Left cardiac atrium (tissue), 4 donors: ENCODE results near the gene KCNJ16. TPM values are rescaled to one million over a fixed set of nuclear protein-coding genes. Genes with fewer than 3 reads are reported as not detected.
A peak's percentile ranks its signal among the peaks of the same experiment; 100 is the strongest.

Experiments
- ATAC-seq, 2 donors: fragments of 200-7000 bp; cut with Tn5 transposase; one replicate each; pipeline ENCODE4 v1.9.1; 2020; ENCODE audit warnings: mild to moderate bottlenecking in 2 of 2, moderate library complexity in 2 of 2
- DNase-seq: peaks from one replicate; pipeline ENCODE4 v3.0.0-alpha.2; 2020
- intact Hi-C, 2 donors: fragments of 100-400 bp; cut with DNase I; formaldehyde crosslinking; loops; one replicate each; pipeline versions ENCODE4 v1.14.1 to v1.15.1; 2022 to 2023
- total RNA-seq, 2 donors: library from RNA; stranded (reverse); fragmentation: NEBNext Ultra II Directional; extraction: Animal tissue kit (Norgen Biotek cat#: 25700); gene quantifications; one replicate each; pipeline ENCODE4 v1.2.1, GENCODE V29; 2021
- donor health status: DM: no; HTN: yes; CAD: no.
- donor health status: DM: no; HTN: yes; CAD: no; lungs with severe emphysema.
- donor health status: DM: yes; HTN: yes; CAD: no.
- donor health status: Dilated cardiomyopathy.

Gene KCNJ16
- total RNA-seq, 2 donors from 2014 or later: not detected

DNA sequence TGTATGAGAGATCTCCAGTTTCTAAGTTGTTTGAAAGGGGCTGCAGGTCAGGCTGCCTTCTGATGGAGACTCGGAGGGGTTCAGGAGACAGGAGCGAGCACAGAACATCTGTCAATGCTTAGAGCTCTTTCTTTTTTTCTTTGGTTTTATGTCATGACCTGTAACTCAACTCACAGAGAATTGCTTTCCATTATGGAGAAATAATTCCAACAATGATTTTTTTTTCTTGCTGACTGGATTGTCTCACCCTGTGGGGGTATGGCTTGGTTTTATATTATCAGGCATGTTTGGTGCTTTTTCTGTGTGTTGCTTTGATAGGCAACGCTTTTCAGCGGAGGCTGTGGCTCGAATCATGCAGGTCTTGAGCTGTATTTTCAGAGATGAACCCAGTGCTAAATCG lies 83.6 kb downstream of the KCNJ16 start:
- intact Hi-C loops: no loop called here
- ATAC-seq: no peak
- DNase-seq: no peak

DNA sequence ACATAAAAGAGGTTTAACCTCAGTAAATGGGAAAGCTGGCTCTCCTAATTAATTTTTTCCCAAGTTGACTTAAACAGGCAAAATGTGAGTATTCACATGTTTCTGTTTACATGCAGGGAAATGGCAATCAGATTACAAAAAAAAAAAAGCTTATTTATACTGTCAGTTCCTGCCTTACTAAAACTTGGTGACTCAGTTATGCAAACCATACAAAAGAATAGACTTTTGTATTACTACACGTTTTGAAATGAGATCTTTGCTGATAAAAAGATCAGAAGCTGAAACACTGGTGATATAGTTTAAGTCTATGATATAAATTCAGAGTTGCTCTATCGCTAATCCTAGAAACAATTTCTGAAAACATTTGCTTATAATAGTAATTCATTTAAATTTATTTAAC lies 85.0 kb downstream of the KCNJ16 start:
- ATAC-seq: no peak
- intact Hi-C loops: loop anchor here in 1 of 2 donors (10.0 kb wide), 1 partner anchor 395 kb away; no protein-coding TSS in a partner anchor
- no peak for DNase-seq

DNA sequence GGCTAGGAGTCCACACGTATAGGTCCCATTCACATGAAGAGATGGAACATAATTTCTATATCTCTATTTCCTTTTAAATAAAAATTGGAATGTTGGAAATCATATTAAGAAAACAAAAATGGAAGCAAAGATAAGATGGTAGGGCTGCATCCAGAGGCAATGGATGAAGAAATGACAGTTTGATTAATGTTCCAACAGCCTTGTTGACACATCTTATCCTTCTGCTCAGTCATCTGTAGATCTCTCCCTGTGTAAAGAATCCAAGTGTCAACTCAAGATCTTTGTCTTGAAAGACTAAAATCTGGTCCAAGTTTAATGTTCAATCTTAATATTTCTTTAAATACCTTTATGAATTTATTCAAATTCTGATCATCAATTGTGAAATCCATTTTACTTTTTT lies 86.5 kb downstream of the KCNJ16 start:
- ATAC-seq: no peak
- no peak for DNase-seq
- intact Hi-C loops: loop anchor here in 1 of 2 donors (10.0 kb wide), 1 partner anchor 393 kb away; no protein-coding TSS in a partner anchor

DNA sequence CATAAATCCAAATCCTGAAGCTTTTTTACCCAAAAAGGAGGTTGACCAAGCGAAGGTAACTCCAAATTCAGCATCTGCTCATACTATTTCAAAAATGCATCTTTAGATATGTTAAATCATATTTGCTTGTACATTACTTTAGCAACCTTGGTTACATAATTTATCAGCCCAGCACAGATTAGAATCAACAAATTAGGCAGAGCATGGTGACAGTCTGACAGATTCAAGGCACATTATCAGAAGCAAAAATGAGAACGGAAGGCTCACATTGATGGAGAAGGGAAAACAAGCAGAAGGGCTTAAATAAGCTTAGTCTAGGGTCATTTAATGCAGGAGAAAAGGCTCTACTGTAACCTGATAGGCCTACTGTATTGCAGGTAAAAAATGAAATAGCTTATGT lies 90.4 kb downstream of the KCNJ16 start:
- ATAC-seq: no peak
- no peak for DNase-seq
- intact Hi-C loops: loop anchor here (5.0 to 10.0 kb wide), 2 partner anchors 387 to 389 kb away; no protein-coding TSS in a partner anchor

DNA sequence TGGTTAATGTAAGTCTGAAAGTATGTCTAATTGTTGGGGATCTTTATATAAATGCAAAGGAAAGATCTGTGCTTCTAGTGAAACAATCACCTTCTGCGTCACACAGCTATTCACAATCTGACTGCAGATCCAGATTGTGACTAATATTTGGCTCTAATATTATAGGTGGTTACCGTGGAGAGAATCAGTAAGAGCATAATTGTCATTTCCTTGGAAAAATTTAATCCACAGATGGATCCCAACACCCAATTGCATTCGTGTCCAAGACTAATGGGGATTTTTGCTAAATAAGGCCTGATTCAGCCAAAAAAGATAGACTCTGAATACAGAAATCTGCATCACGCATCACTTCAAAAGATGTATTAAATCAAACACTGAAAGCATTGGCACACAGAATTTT lies 91.6 kb downstream of the KCNJ16 start:
- ATAC-seq (no peak), DNase-seq (no peak)
- intact Hi-C loops: loop anchor here (5.0 to 10.0 kb wide), 2 partner anchors 386 to 388 kb away; no protein-coding TSS in a partner anchor

DNA sequence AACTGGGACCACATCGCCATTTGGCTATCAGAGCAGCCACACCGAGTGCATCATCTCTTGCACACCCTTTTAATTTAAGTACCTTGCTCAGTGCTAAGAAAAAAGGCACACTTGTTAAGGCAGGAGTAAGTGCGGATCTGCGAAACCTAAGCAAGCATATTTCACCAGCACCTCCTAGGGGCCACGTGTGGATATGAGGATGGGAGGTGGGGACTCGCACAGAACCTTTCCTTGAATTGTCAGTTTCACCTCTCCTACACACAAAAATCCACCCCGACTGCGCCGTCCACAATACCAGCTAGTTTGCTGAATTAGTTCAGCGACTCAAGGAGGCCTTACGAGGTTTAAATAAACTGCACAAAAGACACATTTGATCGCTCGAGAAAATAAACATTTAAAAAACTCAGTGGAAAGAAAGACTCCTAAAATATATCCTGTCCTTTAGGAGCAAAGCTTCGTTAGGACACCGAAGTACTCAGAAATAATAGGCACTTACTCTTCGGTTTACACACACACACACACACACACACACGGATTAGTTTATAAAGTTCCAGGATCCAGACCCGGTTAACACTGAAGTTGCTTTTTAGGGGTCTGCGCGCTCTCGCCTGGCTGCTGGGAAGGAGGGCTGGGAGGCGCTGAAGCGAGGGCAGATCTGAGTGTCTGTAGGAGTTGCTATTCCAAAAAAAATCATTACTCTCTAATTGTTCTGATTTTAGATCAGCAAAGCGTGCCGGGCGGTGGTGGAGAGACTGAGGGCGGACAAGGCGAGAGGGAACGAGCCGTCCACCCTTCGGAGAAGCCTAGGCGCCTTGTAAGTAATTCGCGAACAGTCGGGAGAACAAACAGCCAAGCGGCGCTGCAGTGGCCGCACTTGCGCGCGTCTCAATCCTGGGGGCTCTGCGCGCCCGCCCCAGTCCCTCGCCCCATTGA lies 93.3 kb downstream of the KCNJ16 start:
- intact Hi-C loops: loop anchor here (5.0 to 10.0 kb wide), 2 partner anchors 384 to 386 kb away; no protein-coding TSS in a partner anchor
- peak; percentile 58 for DNase-seq

DNA sequence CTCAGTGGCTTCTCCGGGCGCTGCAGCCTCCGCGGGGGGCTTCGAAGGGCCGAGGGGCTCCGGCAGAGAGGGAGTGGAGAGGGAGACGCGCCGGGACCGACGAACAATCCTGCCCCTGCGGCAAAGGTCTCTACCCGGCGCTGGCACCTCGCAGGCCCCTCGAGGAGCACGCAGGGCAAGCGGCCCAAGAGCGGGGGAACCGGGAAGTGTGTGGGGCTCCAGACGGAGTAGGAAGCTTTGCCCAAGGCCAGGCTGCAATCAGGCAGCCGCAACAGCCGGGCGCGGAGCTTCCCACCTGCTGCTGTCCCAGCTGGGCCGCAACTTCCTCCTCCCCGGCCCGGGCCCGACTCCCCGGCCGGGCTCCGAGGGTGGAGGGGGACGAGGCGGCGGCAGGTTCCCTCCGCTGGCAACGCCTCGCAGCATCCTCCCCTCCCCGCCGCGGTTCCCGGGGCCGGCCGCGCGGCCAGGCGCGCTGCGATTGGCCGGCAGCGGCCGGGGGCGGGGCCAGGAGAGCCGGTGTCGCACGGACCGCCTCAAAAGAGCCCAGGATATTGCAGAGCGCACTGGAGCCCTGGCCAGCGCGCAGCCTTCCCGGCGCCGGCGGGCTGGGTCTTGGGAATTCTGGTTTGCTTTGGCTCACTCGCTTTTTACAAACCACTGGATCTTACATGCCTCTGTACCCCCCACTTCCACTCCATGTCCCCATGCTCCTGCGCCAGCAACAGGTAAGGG lies 94.1 kb downstream of the KCNJ16 start, which contains the start of gene KCNJ2:
TSS of gene KCNJ2 (plus strand) at position 556 of the 732 bp plus-strand sequence. CDS start 5,508 bp downstream, outside the sequence.
- intact Hi-C loops: loop anchor here (5.0 to 10.0 kb wide), 2 partner anchors 383 to 386 kb away; no protein-coding TSS in a partner anchor
- DNase-seq: peak; percentile 90
- ATAC-seq: peak; percentile 95 to 99

More for the DNA sequence above, 93.3 kb downstream of the KCNJ16 start:
- ATAC-seq: peak; percentile 34 to 64

DNA sequence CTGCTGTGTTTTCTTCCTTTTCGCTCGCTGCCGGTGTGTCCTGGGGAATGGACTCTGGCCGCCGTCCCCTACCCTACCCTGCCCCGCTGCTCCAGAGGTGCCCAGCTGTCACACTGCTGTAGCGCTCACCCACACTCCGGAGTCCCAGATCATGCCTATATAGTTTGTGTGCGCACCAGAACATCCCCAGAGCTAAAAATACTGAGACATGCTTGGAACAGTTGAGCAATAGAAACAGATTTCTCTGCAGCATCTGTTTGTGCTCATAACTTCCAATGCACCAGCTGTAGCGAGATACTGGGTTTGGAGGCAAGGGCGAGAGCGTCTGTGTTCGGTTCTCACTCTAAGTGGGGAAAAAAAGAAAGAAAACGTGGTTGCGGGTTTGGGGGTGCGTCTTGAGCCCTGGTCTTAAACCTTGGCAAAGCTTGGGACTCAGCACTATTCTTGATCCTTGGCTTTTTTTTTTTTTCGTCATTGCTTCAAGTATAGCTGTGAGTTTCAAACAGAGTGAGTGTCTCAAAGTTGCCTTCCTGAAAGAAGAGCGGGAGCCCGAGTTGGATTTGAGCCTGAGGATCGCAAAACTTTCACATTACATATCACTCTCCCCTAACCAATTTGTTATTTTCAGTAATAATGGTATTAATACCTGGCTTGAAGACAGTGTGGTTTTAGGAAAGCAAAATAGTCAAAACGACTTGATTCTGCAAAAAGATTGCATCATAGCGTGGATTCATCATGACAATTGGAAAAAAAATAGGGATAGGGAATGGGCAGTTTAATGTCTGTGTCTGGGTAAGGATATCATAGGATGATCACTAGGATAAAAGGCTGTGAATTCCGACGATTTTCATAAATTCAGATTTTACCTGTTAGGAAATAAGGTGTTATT lies 94.9 kb downstream of the KCNJ16 start:
- DNase-seq: peak; percentile 21
- intact Hi-C loops: loop anchor here (5.0 to 10.0 kb wide), 3 partner anchors 142 to 385 kb away; no protein-coding TSS in a partner anchor
- peak; percentile 24 to 40 for ATAC-seq

DNA sequence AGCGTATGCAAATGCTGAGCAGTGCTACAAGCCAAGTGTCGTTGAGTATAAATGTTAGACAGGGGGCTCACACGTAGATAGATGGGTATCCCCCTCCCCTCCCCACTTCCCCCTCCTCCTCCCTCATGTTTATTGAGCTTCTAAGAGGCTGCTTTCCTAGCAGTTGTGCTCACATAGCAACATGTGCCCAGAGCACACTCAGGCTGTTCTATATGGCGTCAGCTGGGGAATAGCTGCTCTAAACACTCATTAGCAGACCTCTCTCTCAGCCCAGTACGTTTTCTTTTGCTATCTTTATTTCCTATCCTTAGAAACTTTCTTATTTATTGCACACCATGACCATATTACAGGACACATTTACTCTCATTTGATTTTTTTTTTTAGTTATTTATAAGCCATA lies 96.1 kb downstream of the KCNJ16 start:
- ATAC-seq (no peak), DNase-seq (no peak)
- intact Hi-C loops: loop anchor here in 1 of 2 donors (5.0 kb wide), 1 partner anchor 141 kb away; no protein-coding TSS in a partner anchor

DNA sequence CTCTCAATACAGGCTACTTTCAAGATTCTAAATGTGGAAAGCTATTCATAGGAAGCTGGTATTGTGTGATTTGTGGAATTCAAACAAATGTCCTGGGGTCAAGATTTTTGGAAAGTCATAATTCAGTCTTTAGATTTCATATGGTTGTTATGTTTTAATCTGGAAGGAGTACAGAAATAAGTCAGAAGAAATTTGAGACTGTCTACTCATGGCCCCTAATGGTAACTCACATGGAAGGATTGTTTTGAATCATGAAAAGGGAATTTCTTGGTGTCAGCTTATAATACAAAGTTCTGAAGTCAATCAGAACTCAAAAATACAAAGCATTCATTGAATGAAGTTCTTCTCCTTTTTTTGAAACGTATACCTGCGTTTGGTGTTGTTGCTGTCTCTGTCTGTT lies 97.4 kb downstream of the KCNJ16 start:
- no peak for ATAC-seq
- intact Hi-C loops: loop anchor here in 1 of 2 donors (5.0 kb wide), 1 partner anchor 140 kb away; no protein-coding TSS in a partner anchor
- no peak for DNase-seq

DNA sequence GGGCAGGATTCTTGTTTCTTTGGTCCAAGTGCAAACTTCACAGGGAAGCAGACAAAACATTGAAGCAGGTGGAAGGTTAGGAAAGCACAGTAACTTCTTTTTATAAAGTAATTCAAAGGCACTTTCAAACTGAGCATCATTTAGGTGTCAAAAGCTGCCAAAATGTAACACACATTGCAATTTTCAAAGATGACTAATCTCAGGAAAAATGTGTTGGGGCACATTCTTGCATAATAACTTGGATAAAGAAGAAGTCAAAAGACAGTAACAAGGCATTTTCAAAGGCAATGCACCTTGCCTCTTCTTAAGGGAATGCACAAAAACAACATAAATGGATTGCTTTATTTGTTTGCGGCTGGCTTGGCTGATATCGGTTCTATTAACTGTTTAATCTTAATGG lies 97.9 kb downstream of the KCNJ16 start:
- DNase-seq (no peak), ATAC-seq (no peak)
- intact Hi-C loops: loop anchor here in 1 of 2 donors (5.0 kb wide), 1 partner anchor 139 kb away; no protein-coding TSS in a partner anchor

DNA sequence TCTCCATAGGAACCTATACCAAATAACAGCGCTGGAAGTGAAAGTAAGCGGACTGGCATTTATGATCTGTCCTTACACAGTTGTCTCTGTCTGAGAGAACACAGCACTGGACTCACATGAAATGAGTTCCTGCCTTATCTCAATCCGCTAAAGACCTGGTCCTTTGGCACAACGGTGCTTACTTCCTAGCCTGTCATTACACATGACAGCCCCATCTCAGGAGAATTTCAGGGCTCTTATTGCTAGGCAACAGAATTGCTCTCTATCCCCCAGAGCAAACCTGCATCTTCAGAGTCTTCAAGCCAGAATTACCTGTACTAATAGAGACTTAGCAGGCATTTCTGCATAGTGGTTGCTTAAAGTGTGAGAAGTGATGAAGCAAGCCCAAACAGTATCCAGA lies 98.7 kb downstream of the KCNJ16 start:
- DNase-seq (no peak), ATAC-seq (no peak)
- intact Hi-C loops: loop anchor here in 1 of 2 donors (5.0 kb wide), 1 partner anchor 139 kb away; no protein-coding TSS in a partner anchor

DNA sequence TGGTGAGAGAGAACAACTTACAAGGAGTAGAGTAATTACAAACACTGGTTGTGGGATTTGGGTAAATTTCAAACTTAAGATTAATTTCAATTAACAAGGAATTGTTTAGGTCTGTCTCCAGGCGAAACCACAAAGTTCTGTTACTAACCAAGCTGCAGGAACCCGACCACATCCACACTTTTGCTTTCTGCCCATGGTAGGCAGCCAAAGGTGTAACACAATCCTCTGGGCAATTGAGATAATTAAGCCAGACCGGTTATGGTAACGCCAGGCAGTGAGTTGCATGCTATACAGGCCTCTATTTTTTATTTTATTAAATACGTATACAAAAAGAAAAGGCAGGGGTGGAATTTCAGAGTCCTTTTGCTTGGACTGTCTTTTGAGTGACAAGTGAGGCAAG lies 106.4 kb downstream of the KCNJ16 start:
- intact Hi-C loops: no loop called here
- DNase-seq (no peak), ATAC-seq (no peak)

DNA sequence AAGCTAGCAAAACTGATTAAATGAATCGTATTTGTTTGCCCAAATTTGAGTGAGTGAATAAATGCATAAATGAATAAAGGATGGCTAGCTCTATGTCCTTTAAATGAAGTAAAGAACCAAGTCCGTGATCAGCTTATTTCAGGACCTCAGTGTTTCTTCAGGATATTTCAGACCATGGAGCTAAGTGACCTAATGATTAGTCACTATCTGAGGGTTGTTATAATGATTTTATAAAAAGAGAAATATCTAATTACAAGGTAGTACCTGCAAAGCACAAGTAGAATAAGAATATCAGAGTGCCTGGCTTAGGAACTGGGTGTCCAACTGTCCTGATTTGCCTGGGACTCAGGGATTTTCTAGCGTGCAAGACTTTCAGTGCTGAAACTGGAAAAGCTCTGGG lies 106.8 kb downstream of the KCNJ16 start:
- intact Hi-C loops: no loop called here
- ATAC-seq: no peak

DNA sequence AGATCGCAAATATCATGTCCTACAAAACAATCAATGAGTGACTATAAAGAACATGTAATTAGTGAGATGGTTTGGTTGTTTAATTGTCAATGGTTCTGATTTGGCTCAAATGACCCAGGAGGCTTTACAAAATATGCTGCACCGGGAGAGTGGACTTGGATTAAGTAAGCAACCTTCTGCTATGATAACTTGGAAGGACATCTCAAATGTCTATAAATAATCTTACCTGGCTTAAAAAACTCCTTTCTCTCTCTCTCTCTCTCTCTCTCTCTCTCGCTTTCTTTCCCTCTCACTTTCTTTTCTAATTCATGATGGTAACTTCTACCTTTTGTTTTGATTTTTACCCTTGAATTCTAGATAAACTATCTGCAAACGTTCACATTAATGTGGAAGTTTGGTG lies 108.5 kb downstream of the KCNJ16 start:
- ATAC-seq (no peak), DNase-seq (no peak)
- intact Hi-C loops: no loop called here

More for the DNA sequence above, 106.8 kb downstream of the KCNJ16 start:
- no peak for DNase-seq

DNA sequence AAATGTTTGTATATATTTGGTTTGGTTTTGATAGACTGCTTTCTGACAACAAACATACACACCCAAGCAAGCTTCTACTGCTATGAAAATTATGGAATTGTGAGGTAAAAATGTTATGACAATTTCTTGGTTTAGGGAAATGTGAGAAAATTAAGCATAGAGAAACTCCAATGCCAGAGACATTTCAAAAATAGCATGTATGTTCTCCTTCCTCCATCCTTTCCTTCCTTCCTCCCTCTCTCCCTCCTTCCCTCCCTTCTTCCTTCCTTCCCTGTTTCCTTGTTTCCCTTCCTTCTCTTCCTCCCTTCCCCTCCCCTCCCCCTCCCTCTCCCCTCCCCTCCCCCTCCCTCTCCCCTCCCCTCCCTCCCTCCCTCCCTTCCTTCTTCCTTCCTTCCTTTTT lies 109.2 kb downstream of the KCNJ16 start:
- intact Hi-C loops: no loop called here
- ATAC-seq (no peak), DNase-seq (no peak)

DNA sequence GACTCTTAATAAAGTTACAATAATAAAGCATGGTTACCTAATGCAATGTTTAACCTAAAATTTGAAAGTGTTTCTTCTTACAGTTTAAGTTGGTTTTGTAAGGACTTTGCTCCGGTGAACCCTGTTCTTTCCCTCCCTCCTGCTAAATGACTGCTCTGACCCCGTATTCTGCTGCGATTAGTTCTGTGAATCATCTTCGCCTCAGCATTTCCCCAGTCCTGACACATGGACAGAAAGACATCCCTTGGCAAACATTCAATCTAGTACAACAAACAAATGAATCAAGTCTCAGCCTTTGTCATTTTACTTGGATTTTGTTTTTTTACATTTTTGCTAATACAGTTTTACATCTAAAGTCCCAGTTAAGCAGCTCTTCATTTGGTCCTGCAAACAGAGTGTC lies 109.7 kb downstream of the KCNJ16 start:
- ATAC-seq (no peak), DNase-seq (no peak)
- intact Hi-C loops: no loop called here
